Gastroesophageal sphincter (tissue), 4 donors: ENCODE results near the gene SPHKAP. TPM values are rescaled to one million over a fixed set of nuclear protein-coding genes. Genes with fewer than 3 reads are reported as not detected.

ENCODE experiments used
- ATAC-seq: fragments of 150-250 bp; one replicate; pipeline ENCODE4 v1.9.1; 2016; ENCODE audit warnings: mild to moderate bottlenecking, moderate library complexity
- H3K27ac ChIP-seq, 4 donors: fragments of 200-600 bp; sonication (generic) in 3 of 4; 1 replicate in 3 of 4; 2 replicates in 1 of 4; pipeline ENCODE4 v1.5.1; 2016 to 2019
- H3K27me3 ChIP-seq: fragments of 200-600 bp; sonication (generic); one replicate; pipeline ENCODE4 v1.5.1; 2019
- H3K36me3 ChIP-seq, 2 donors: fragments of 200-600 bp; sonication (generic); one replicate each; pipeline ENCODE4 v1.5.1; 2019; ENCODE audit warnings: control low read depth in 1 of 2
- H3K4me1 ChIP-seq, 3 donors: fragments of 200-600 bp; sonication (generic); 1 replicate in 2 of 3; 2 replicates in 1 of 3; pipeline ENCODE4 v1.5.1; 2016 to 2019; ENCODE audit warnings: control low read depth in 2 of 3
- H3K4me3 ChIP-seq, 2 donors: fragments of 200-600 bp; sonication (generic); one replicate each; pipeline ENCODE4 v1.5.1; 2019; ENCODE audit warnings: mild to moderate bottlenecking in 1 of 2, moderate library complexity in 1 of 2
- H3K9me3 ChIP-seq, 3 donors: fragments of 200-600 bp; sonication (generic); one replicate each; pipeline ENCODE4 v1.5.1; 2017 to 2019; ENCODE audit warnings: control low read depth in 2 of 3
- CTCF ChIP-seq, 4 experiments: fragments of 200-600 bp in 2 of 4; fragments of 450-650 bp in 2 of 4; sonication (generic) in 1 of 4; IDR thresholded peaks; one replicate each; pipeline ENCODE4 v1.5.1; 2017 to 2019; ENCODE audit warnings: antibody characterized with exemption in 4 of 4, mild to moderate bottlenecking in 2 of 4, moderate library complexity in 2 of 4
- EP300 ChIP-seq: sonication (generic); formaldehyde crosslinking; IDR thresholded peaks from one replicate; pipeline ENCODE4 v1.6.1; 2017; ENCODE audit warnings: antibody characterized with exemption, mild to moderate bottlenecking
- POLR2A ChIP-seq, 2 donors: fragments of 450-650 bp; IDR thresholded peaks; one replicate each; pipeline ENCODE4 v1.6.1; 2017; ENCODE audit warnings: antibody characterized with exemption in 2 of 2, mild to moderate bottlenecking in 2 of 2, moderate library complexity in 1 of 2
- POLR2AphosphoS5 ChIP-seq: sonication (generic); formaldehyde crosslinking; IDR thresholded peaks from one replicate; pipeline ENCODE4 v1.6.1; 2017; ENCODE audit warnings: antibody characterized with exemption
- WGBS, 2 donors: methylation state at CpG; one replicate each; pipeline ENCODE4 v1.1.5; 2018; ENCODE audit warnings: low coverage in 1 of 2; 5-methylcytosine and 5-hydroxymethylcytosine counted together
- total RNA-seq, 4 donors: library from RNA; depleted of rRNA; stranded (reverse); fragments of >200 nt; gene quantifications; one replicate each; pipeline ENCODE4 v1.1.0, GENCODE V29; 2016

Gene SPHKAP
- total RNA-seq, 4 donors from 2014 or later = 0.15 to 0.47 (median 0.21) TPM

GRCh38 chr2:228064024-228064423 is 117.5 kb downstream of the SPHKAP start:
- WGBS, 2 donors = 58 to 69% methylated on average over 4 of the region's 4 CpGs
- Histone ChIP-seq H3K27me3 (no peaks in the 10 kb centered on the region), H3K4me3 (no peak overlapping the region), H3K4me1 (no peaks in the 10 kb centered on the region), H3K9me3 (no peaks in the 10 kb centered on the region), H3K36me3 (no peaks in the 10 kb centered on the region), H3K27ac (no peak overlapping the region)
- TF ChIP-seq POLR2A (IDR thresholded peaks at IDR 0.05) (no peak), EP300 (no peak), POLR2AphosphoS5 (no peak), CTCF (IDR thresholded peaks at IDR 0.05) (no peak)
- ATAC-seq = no peak

- WGBS, 2 donors = 36 to 38% methylated on average over 1 of the region's 1 CpG
- no peak for ATAC-seq
- no peaks in the 10 kb centered on the region for H3K27me3 ChIP-seq
- no peaks in the 10 kb centered on the region for H3K36me3 ChIP-seq
- H3K9me3 ChIP-seq = no peaks in the 10 kb centered on the region
- TF ChIP-seq CTCF (IDR thresholded peaks at IDR 0.05) (no peak), POLR2AphosphoS5 (no peak), POLR2A (IDR thresholded peaks at IDR 0.05) (no peak), EP300 (no peak)
- no peaks in the 10 kb centered on the region for H3K4me1 ChIP-seq
- no peak overlapping the region for H3K27ac ChIP-seq
- no peak overlapping the region for H3K4me3 ChIP-seq
Measured at GRCh38 chr2:228063558-228063957, 117.9 kb downstream of the SPHKAP start.

- no peak for ATAC-seq
Measured at GRCh38 chr2:228059735-228060134, 121.8 kb downstream of the SPHKAP start.

GRCh38 chr2:228056293-228057097 is 125.0 kb downstream of the SPHKAP start:
- Histone ChIP-seq H3K27ac (no peak overlapping the region), H3K36me3 (no peaks in the 10 kb centered on the region), H3K27me3 (no peaks in the 10 kb centered on the region), H3K4me1 (no peaks in the 10 kb centered on the region), H3K4me3 (no peak overlapping the region), H3K9me3 (no peaks in the 10 kb centered on the region)
- TF ChIP-seq CTCF (IDR thresholded peaks at IDR 0.05) = no peak
- TF ChIP-seq POLR2A (IDR thresholded peaks at IDR 0.05) = no peak
- TF ChIP-seq EP300 = no peak
- no peak for TF ChIP-seq POLR2AphosphoS5
- WGBS, 2 donors = 64% methylated on average over 4 of the region's 4 CpGs
- ATAC-seq = no peak

More at GRCh38 chr2:228059735-228060134, 121.8 kb downstream of the SPHKAP start:
- Histone ChIP-seq H3K4me1 (no peaks in the 10 kb centered on the region), H3K36me3 (no peaks in the 10 kb centered on the region), H3K27me3 (no peaks in the 10 kb centered on the region), H3K4me3 (no peak overlapping the region), H3K9me3 (no peaks in the 10 kb centered on the region), H3K27ac (no peak overlapping the region)
- 92 to 93% methylated on average over 2 of the region's 2 CpGs for WGBS, 2 donors
- no peak for TF ChIP-seq CTCF (IDR thresholded peaks at IDR 0.05)
- TF ChIP-seq POLR2A (IDR thresholded peaks at IDR 0.05) = no peak
- TF ChIP-seq EP300 = no peak
- TF ChIP-seq POLR2AphosphoS5 = no peak

GRCh38 chr2:228048838-228049490 is 132.5 kb downstream of the SPHKAP start:
- TF ChIP-seq CTCF (IDR thresholded peaks at IDR 0.05) = no peak
- no peak for TF ChIP-seq POLR2A (IDR thresholded peaks at IDR 0.05)
- no peak for TF ChIP-seq POLR2AphosphoS5
- no peak for TF ChIP-seq EP300
- H3K4me1 ChIP-seq = no peaks in the 10 kb centered on the region
- H3K27ac ChIP-seq = no peak overlapping the region
- no peaks in the 10 kb centered on the region for H3K9me3 ChIP-seq
- no peaks in the 10 kb centered on the region for H3K36me3 ChIP-seq
- ATAC-seq = no peak
- no peak overlapping the region for H3K4me3 ChIP-seq
- WGBS, 2 donors = 22 to 36% methylated on average over 3 to 4 of the region's 5 CpGs
- no peaks in the 10 kb centered on the region for H3K27me3 ChIP-seq
